ENCODE results near the gene ITPA.
A peak's percentile ranks its signal among the peaks of the same experiment; 100 is the strongest.

The ITPA gene

DNA sequence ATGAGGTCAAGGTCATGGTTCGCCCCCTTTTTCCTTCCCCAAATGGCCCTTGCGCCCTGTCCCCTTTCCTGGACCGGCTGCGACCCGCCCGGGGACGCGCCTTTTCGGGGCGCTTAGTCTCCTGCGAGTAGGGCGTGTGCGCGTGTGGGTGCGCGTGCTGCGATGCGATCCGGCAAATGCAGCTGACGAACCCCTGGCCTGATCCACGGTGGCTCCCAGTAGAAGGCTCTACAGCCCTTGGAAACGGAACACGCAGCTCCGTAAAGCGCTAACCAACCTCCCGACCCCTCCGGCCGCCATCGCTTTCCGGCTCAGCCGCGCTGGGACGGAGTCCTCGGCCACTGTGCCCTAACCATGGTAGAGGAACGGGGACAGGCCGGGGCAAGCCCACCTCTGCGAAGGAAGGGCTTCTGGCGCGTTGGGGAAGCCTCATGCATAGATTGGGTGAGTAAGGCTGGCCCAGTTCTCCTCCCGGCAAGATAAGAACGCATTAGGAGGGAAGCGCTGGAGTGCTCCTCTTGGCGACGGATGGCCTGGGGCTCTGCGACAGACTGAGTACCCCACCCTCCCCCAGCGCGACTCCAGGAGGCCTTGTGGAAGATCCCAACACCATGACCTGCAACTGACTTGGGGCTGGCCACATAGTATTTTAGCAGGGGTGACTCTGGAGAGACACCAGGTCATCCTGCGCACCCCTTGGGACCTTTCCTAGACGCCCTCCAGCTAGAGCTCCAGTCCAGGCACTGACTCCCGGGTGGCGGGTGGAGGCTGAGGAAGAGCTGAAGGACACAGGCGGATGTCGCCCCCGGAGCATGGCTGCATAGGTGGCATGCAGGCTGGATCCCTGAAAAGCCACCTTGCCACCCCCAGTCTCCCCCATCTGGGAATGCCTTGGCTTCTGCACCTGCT lies 30.8 kb downstream of the ITPA start:
- no peak for DNase-seq (ENCODE audit: low read depth)
- TF ChIP-seq MYC (IDR thresholded peaks at IDR 0.05; ENCODE audit: low read depth, low read length) = no peak
- TF ChIP-seq, protein P1, sequence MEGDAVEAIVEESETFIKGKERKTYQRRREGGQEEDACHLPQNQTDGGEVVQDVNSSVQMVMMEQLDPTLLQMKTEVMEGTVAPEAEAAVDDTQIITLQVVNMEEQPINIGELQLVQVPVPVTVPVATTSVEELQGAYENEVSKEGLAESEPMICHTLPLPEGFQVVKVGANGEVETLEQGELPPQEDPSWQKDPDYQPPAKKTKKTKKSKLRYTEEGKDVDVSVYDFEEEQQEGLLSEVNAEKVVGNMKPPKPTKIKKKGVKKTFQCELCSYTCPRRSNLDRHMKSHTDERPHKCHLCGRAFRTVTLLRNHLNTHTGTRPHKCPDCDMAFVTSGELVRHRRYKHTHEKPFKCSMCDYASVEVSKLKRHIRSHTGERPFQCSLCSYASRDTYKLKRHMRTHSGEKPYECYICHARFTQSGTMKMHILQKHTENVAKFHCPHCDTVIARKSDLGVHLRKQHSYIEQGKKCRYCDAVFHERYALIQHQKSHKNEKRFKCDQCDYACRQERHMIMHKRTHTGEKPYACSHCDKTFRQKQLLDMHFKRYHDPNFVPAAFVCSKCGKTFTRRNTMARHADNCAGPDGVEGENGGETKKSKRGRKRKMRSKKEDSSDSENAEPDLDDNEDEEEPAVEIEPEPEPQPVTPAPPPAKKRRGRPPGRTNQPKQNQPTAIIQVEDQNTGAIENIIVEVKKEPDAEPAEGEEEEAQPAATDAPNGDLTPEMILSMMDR (IDR thresholded peaks at IDR 0.05; ENCODE audit: low read depth, low read length) = no peak
- TF ChIP-seq POLR2A (IDR thresholded peaks at IDR 0.05; ENCODE audit: extremely low read depth, insufficient read length) = no peak
- TF ChIP-seq, protein P2, sequence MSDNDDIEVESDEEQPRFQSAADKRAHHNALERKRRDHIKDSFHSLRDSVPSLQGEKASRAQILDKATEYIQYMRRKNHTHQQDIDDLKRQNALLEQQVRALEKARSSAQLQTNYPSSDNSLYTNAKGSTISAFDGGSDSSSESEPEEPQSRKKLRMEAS (IDR thresholded peaks at IDR 0.05; ENCODE audit: low read depth, low read length) = no peak
- H3K4me3 ChIP-seq (ENCODE audit: low read depth, low read length) = peak overlapping the region; percentile 16

DNA sequence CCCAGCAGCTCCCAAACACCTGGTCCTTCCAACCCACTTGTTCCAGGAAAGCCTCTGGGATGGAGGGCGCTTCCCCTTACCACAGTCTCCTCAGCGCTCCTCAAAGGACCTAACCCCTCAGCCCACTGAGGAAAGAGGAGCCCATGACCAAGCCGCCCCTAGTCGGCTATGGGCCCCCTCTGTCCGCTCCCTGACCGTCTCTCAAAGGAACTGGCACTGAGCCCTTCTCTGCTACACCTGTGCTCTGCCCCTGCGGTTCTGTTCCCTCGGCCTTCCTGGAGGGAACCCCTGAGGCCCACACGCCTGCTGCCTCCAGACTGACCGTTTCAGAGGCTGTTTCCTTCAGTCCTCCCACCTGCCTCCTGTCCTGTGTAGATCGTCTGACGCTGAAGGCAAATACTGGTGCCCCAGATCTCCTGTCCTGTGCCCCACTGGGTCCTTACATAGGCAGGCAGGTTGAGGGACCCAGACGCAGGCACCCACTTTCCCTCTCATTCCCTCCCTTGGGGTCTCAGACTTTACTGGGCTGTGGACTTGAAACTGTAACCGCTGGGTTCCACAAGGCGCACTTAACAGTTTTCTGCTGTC lies 31.6 kb downstream of the ITPA start:
- DNase-seq (ENCODE audit: low read depth) = no peak
- TF ChIP-seq POLR2A (IDR thresholded peaks at IDR 0.05; ENCODE audit: extremely low read depth, insufficient read length) = no peak
- no peak overlapping the region for H3K4me3 ChIP-seq (ENCODE audit: low read depth, low read length)

DNA sequence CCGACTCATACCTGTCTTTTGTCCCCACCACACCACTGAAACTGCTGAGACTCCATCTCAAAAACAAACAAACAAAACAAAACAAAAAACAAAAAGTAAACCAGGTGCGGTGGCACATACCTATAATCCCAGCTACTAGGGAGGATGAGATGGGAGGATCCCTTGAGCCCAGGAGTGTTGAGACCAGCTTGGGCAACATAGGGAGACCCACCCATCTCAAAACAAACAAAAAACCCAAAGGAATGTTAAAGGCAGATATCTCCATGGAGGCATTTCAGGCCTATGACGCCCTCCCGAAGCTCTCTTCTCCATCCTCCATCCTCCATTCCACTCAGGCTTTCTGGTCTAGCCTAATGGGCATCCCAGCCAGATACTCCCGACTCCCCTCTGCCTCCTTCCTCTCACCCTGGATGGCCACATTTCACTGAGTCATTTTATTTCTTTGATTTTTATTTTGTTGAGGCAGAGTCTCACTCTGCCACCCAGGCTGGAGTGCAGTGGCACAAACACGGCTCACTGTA lies 32.9 kb downstream of the ITPA start:
- no peak for DNase-seq (ENCODE audit: low read depth)
- TF ChIP-seq POLR2A (IDR thresholded peaks at IDR 0.05; ENCODE audit: extremely low read depth, insufficient read length) (no peak), MYC (IDR thresholded peaks at IDR 0.05; ENCODE audit: low read depth, low read length) (no peak)
- TF ChIP-seq, protein P2 (IDR thresholded peaks at IDR 0.05; ENCODE audit: low read depth, low read length) = no peak
- TF ChIP-seq, protein P1 (IDR thresholded peaks at IDR 0.05; ENCODE audit: low read depth, low read length) = no peak

DNA sequence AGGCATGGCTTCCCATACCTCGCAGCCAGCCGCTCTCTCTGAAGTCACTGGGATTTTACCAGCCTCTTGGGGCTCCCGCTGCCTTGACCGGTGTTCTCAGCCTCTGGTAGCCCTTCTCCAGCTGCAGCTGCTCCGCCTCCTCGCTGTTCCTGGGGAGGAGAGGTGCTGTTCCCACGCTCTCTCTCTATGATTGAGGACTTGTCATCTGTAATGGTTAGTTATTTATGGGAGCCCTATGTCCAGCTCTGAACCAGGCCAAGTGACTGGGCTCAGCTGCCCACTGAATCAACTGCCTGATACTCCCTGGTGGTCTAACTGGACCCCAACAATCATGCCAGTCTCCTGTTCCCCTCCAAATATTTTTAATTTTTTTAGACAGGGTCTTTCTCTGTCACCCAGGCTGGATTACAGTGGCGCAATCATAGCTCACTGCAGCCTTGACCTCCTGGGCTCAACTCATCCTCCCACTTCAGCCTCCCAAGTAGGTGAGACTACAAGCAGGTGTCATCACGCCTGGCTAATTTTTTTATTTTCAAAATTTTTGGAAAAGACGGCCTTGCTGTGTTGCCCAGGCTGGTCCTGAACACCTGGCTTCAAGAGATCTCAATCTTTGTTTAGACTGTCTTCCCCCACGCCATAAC lies 34.5 kb downstream of the ITPA start:
- TF ChIP-seq, protein P1 (IDR thresholded peaks at IDR 0.05; ENCODE audit: low read depth, low read length) = no peak
- TF ChIP-seq POLR2A (IDR thresholded peaks at IDR 0.05; ENCODE audit: extremely low read depth, insufficient read length) (no peak), MYC (IDR thresholded peaks at IDR 0.05; ENCODE audit: low read depth, low read length) (no peak)
- TF ChIP-seq, protein P2 (IDR thresholded peaks at IDR 0.05; ENCODE audit: low read depth, low read length) = no peak

More for the DNA sequence above, 32.9 kb downstream of the ITPA start:
- H3K4me3 ChIP-seq (ENCODE audit: low read depth, low read length) = no peak overlapping the region

DNA sequence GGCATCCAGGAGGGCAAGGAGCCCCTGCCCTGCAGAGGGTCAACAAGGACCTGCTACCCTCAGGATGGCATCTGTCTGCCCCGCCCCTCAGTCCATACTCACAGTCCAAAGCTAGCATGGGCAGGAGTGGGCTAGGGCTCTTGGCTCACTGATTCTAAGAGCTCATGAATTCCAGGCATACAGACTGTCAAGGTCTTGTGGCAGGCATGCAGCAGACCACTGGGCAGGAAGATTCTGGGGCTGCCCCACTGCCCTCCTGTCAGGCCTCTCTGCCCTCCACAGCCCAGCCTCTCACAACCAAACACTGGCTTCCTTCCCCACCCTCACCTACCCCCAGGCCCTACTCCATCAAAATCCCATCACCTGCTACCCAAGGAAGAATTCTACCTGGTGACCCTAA lies 35.3 kb downstream of the ITPA start:
- DNase-seq (ENCODE audit: low read depth) = no peak
- no peak for TF ChIP-seq POLR2A (IDR thresholded peaks at IDR 0.05; ENCODE audit: extremely low read depth, insufficient read length)
- TF ChIP-seq, protein P1 (IDR thresholded peaks at IDR 0.05; ENCODE audit: low read depth, low read length) = no peak
- TF ChIP-seq, protein P2 (IDR thresholded peaks at IDR 0.05; ENCODE audit: low read depth, low read length) = no peak
- no peak for TF ChIP-seq MYC (IDR thresholded peaks at IDR 0.05; ENCODE audit: low read depth, low read length)
- no peak overlapping the region for H3K4me3 ChIP-seq (ENCODE audit: low read depth, low read length)

More for the DNA sequence above, 34.5 kb downstream of the ITPA start:
- no peak overlapping the region for H3K4me3 ChIP-seq (ENCODE audit: low read depth, low read length)
- no peak for DNase-seq (ENCODE audit: low read depth)

Measured in NB4 (cell line).